Liver (tissue), 3 donors: ENCODE measurements around the gene LINGO4.

ENCODE experiments used
- GABPA ChIP-seq, 2 donors: IDR thresholded peaks in 1 of 2; conservative IDR thresholded peaks in 1 of 2; 2 replicates each; pipeline ENCODE4 v1.6.1; 2016; ENCODE audit warnings: antibody characterized with exemption in 2 of 2, mild to moderate bottlenecking in 1 of 2, moderate library complexity in 1 of 2
- JUND ChIP-seq, 2 donors: IDR thresholded peaks; 2 replicates each; pipeline ENCODE4 v1.6.1; 2016; ENCODE audit warnings: antibody characterized with exemption in 2 of 2
- RXRA ChIP-seq, 2 donors: IDR thresholded peaks; 2 replicates each; pipeline ENCODE4 v1.6.1; 2017 to 2018; ENCODE audit warnings: antibody characterized with exemption in 2 of 2, mild to moderate bottlenecking in 1 of 2
- TF ChIP-seq, protein P1 (sequence below): fragments of 150-350 bp; IDR thresholded peaks from 2 replicates; pipeline ENCODE4 v1.5.1; 2017; ENCODE audit warnings: improper control_type of control experiment, low read depth, low read length; ENCODE audit not compliant: missing input control
- TF ChIP-seq, protein P2 (sequence below): IDR thresholded peaks from 2 replicates; pipeline ENCODE4 v1.6.1; 2016; ENCODE audit warnings: antibody characterized with exemption
- TF ChIP-seq, protein P3 (sequence below): IDR thresholded peaks from 2 replicates; pipeline ENCODE4 v1.6.1; 2016; ENCODE audit warnings: antibody characterized with exemption
- TF ChIP-seq, protein P4 (sequence below): IDR thresholded peaks from 2 replicates; pipeline ENCODE4 v1.6.1; 2016; ENCODE audit warnings: antibody characterized with exemption, mild to moderate bottlenecking
- donor health status: healthy.
- donor health status: healthy.

DNA sequence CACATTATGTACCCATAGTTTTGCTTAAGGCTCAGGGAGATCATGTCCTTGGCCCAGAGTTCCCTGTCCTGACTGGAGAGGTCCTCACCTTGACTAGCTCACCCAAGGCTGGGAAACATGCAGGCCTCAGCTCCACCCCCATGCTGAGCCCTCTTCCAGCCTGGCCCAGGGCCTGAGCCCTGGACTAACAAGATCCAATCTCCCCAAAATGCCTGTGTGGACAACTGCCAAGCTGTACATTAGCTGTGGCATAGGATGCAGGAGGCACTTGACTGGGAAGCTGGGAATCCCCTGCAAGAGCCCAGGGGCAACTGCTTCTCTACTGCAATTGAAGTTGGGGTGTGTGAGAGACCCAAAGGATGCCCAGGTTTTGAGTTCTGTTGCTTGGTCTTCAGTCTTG lies 2.1 kb downstream of the LINGO4 start:
- TF ChIP-seq, protein P1, sequence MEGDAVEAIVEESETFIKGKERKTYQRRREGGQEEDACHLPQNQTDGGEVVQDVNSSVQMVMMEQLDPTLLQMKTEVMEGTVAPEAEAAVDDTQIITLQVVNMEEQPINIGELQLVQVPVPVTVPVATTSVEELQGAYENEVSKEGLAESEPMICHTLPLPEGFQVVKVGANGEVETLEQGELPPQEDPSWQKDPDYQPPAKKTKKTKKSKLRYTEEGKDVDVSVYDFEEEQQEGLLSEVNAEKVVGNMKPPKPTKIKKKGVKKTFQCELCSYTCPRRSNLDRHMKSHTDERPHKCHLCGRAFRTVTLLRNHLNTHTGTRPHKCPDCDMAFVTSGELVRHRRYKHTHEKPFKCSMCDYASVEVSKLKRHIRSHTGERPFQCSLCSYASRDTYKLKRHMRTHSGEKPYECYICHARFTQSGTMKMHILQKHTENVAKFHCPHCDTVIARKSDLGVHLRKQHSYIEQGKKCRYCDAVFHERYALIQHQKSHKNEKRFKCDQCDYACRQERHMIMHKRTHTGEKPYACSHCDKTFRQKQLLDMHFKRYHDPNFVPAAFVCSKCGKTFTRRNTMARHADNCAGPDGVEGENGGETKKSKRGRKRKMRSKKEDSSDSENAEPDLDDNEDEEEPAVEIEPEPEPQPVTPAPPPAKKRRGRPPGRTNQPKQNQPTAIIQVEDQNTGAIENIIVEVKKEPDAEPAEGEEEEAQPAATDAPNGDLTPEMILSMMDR: no peak
- TF ChIP-seq GABPA (IDR thresholded peaks at IDR 0.05 in 1 of 2, conservative IDR thresholded peaks at IDR 0.05 in 1 of 2): no peak
- TF ChIP-seq, protein P2, sequence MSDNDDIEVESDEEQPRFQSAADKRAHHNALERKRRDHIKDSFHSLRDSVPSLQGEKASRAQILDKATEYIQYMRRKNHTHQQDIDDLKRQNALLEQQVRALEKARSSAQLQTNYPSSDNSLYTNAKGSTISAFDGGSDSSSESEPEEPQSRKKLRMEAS: no peak
- TF ChIP-seq, protein P3, sequence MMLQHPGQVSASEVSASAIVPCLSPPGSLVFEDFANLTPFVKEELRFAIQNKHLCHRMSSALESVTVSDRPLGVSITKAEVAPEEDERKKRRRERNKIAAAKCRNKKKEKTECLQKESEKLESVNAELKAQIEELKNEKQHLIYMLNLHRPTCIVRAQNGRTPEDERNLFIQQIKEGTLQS: no peak
- TF ChIP-seq, protein P4, sequence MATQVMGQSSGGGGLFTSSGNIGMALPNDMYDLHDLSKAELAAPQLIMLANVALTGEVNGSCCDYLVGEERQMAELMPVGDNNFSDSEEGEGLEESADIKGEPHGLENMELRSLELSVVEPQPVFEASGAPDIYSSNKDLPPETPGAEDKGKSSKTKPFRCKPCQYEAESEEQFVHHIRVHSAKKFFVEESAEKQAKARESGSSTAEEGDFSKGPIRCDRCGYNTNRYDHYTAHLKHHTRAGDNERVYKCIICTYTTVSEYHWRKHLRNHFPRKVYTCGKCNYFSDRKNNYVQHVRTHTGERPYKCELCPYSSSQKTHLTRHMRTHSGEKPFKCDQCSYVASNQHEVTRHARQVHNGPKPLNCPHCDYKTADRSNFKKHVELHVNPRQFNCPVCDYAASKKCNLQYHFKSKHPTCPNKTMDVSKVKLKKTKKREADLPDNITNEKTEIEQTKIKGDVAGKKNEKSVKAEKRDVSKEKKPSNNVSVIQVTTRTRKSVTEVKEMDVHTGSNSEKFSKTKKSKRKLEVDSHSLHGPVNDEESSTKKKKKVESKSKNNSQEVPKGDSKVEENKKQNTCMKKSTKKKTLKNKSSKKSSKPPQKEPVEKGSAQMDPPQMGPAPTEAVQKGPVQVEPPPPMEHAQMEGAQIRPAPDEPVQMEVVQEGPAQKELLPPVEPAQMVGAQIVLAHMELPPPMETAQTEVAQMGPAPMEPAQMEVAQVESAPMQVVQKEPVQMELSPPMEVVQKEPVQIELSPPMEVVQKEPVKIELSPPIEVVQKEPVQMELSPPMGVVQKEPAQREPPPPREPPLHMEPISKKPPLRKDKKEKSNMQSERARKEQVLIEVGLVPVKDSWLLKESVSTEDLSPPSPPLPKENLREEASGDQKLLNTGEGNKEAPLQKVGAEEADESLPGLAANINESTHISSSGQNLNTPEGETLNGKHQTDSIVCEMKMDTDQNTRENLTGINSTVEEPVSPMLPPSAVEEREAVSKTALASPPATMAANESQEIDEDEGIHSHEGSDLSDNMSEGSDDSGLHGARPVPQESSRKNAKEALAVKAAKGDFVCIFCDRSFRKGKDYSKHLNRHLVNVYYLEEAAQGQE: no peak
- no peak for TF ChIP-seq JUND (IDR thresholded peaks at IDR 0.05)
- TF ChIP-seq RXRA (IDR thresholded peaks at IDR 0.05): no peak
